HG03095 (cell line): ENCODE data around the gene SNTG2.

ENCODE experiments used
- ATAC-seq: cut with Tn5 transposase; IDR thresholded peaks from one replicate; pipeline ENCODE4 v1.9.1; 2021; ENCODE audit warnings: moderate library complexity; ENCODE audit not compliant: unreplicated experiment

Gene SNTG2

GRCh38 chr2:1047485-1047884, 96.8 kb downstream of the SNTG2 start:
- no peak for ATAC-seq

- no peak for ATAC-seq
Observed at GRCh38 chr2:1049691-1050090, 99.0 kb downstream of the SNTG2 start.

GRCh38 chr2:1051075-1051474, 100.4 kb downstream of the SNTG2 start:
- no peak for ATAC-seq

- no peak for ATAC-seq
Observed at GRCh38 chr2:1052771-1053191, 102.1 kb downstream of the SNTG2 start.

GRCh38 chr2:1053786-1054185, 103.1 kb downstream of the SNTG2 start:
- ATAC-seq, result no peak

- ATAC-seq, result no peak
Observed at GRCh38 chr2:1054399-1054798, 103.8 kb downstream of the SNTG2 start.

- no peak for ATAC-seq
Observed at GRCh38 chr2:1055014-1055595, 104.5 kb downstream of the SNTG2 start.

GRCh38 chr2:1060372-1060771, 109.7 kb downstream of the SNTG2 start:
- ATAC-seq, result no peak

- ATAC-seq, result no peak
Observed at GRCh38 chr2:1060987-1061386, 110.3 kb downstream of the SNTG2 start.

- ATAC-seq, result no peak
Observed at GRCh38 chr2:1068241-1068640, 117.6 kb downstream of the SNTG2 start.

GRCh38 chr2:1068822-1069221, 118.2 kb downstream of the SNTG2 start:
- no peak for ATAC-seq

GRCh38 chr2:1069847-1070246, 119.2 kb downstream of the SNTG2 start:
- ATAC-seq, result no peak

GRCh38 chr2:1070601-1071000, 120.0 kb downstream of the SNTG2 start:
- ATAC-seq, result no peak

GRCh38 chr2:1071650-1072049, 121.0 kb downstream of the SNTG2 start:
- no peak for ATAC-seq

GRCh38 chr2:1072250-1072649, 121.6 kb downstream of the SNTG2 start:
- no peak for ATAC-seq

GRCh38 chr2:1077911-1078310, 127.3 kb downstream of the SNTG2 start:
- no peak for ATAC-seq

- ATAC-seq, result no peak
Observed at GRCh38 chr2:1078326-1078725, 127.7 kb downstream of the SNTG2 start.

GRCh38 chr2:1079873-1080799, 129.5 kb downstream of the SNTG2 start:
- no peak for ATAC-seq

- ATAC-seq, result no peak
Observed at GRCh38 chr2:1081451-1082225, 131.0 kb downstream of the SNTG2 start.

GRCh38 chr2:1082456-1083205, 132.0 kb downstream of the SNTG2 start:
- ATAC-seq, result no peak
